ENCODE data around the gene CCDC9B.

Gene CCDC9B

DNA sequence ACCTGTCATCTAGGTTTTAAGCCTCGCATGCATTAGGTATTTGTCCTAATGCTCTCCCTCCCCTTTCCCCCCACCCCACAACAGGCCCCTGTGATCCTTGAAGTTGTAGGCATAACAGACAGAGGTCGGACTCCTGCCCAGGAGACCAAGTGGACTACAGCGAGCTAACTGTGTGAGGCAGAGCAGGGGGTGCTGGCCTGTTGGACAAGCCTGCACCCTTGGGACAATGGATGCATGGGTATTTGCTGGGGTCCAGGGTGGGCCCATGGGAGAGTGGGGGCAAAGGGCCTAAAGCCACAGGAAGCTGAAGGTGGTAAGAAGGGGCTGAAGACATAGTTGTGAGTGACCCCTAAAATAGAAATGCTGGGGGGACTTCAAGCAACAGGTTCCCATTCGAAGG is 35.5 kb downstream of the CCDC9B start:
- no peak for DNase-seq

DNA sequence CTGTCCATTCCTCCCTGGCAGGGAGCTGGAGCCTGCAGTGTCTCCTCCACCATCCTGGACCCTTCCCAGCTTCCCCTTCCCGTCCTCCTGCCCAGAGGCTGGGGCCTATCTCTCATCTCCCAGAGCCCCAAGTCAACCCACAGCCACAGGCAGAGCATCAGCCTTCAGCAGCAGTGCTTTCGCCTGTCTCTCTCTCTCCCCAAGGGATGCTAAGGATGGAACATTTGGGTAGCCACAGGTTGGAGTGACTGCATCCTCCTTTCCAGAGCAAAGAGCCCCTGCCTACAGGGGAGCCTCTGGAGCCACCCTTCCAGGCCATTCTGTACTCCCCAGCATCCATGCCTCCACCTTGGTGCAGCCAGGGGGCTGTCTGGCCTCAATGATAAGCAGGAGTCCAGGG is 37.2 kb downstream of the CCDC9B start:
- DNase-seq = no peak

DNA sequence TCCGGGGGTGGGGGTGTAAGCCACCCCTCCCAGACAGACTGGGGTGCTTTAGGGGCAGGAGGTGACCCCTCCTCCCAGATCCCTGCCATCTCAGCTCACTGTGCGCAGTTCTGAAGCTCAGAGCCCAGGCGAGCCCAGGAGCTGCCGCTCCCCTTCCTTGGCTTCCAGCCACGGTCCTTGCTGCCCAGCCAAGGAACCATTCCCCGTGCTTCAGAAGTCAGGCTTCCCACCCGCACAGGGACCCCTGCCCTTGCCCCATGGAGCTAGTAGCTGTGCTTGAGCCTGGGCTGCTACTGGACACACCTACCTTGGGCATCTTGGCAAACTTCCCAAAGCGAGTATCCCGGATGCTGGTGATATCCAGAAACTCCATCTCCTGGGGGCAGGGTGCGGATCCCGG is 37.8 kb downstream of the CCDC9B start:
- DNase-seq = no peak

DNA sequence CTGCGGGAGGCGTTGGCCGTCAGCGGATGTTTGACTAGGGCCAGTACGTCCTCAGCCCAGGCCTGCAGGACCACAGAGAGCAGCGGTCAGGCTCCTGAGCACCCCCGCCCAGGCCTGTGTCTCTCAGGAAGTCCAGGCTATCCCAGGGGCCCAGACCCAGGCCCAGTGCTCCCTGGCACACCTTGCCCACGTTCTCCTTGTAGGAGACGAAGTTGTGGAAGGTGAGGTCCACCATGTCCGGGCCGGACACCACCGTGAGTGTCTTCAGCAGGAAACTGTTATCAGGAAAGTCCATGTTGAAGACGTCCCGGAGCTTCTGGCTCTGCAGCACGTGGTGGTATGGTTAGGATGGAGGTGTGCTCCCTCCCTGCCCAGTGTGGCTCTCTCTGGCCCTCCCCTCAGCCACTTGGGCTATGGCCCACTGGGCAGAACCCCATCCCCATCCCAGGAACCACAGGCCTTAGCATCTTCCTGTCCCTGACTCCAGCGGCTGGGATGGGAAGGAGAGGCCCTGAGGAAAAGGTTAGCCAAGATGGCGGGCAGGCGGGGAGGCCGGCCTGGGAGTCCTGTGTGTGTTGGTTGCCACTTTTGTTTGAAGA is 38.4 kb downstream of the CCDC9B start:
- DNase-seq = no peak

DNA sequence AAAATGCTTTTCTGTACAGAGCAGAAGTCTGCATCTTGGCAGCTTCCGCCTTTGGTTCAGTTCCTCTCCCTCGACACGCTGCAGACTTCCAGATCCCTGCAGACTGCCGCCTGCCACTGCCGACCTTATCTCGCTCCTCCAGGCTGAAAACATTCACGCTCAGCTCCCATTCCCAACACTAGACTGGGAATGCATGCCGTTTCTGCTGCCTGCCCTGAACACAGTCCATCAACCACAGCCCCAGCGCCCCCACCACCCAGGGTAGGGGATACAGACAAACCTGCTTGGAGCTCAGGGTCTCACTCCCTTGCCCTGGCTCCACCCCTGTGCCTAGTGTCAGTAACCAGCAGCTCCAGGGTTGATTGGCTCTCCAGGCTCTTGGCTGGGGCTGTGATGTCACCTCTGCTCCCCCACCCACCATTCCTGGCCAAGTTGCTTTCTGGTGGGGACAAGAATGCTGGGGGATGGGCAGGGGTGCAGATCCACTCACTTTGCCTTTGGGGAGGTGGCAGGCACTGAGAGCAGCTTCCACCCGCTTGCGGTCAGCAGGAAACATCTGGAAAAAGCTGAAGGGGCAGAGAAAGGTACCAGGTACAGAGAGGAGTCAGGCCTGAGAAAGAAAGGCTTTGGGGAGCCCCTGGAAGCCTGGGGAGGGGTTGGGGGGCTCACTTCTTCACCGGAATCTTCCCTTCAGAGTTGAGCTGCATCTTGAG is 39.1 kb downstream of the CCDC9B start:
- DNase-seq = no peak

DNA sequence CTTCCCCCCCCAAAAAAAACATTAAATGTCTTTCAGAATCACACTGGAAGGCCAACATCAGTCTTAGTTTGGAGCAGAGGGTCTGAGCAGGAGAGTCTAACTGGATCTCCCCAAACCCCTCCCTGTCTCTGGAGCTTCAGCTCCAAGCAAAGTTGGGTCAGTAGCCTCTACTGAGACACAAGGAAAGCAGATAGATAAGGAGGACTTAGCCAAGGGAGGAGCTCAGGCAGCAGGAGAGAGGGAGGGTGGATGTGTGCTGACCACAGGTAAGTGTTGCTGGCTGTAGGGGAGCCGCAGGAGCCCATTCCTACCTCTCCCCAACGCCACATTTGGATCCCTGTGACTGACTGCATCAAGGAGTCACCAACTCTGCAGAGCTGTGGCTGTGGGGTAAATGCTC is 40.0 kb downstream of the CCDC9B start:
- DNase-seq = no peak

DNA sequence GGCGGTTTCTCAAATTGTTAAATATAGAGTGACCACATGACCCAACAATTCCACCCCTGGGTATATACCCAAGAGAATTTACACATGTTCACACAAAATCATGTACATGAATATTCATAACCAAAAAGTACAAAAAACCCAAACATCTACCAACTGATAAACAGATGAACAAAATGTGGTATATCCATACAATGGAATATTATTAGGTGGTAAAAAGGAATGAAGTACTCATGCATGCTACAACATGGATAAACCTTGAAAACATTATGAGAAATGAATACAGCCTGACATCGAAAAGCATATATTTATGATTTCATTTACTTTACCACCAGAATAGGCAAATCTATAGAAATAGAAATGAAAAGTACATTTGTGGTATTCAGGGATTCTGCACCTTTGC is 40.4 kb downstream of the CCDC9B start:
- DNase-seq = no peak

DNA sequence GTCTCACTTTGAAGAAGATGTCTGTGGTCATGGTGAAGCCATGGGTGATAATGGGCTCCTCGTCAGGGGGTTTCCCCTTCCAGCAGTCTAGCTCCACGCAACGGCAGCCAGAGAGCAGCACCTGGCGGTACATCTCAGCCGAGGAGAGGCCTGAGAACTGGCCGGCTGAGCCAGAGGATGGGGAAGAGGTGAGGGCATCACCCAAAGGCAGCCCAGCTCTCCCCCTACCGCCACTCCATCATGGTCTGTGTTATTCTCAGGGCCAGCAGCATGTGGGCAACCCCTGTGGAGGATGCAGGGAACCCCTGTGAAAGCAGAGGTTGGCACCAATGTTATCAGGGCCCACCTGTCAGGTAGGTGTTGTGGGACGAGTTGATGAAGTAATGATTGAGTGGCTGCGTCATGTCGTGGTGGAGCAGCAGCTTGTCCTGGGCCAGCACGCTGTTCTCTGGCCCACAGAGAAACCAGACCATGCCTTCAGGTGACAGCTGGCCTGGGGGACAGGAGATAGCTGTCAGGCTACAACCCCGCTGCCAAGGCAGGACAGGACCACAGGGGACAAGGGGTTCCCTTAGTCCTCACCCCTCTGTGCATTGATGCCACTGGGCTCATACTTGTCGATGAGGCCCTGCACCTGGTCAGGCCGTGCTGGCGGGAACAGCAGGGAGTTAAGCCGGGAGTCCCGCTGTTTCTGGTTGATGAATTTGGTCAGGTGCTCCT is 42.4 kb downstream of the CCDC9B start:
- no peak for DNase-seq

DNA sequence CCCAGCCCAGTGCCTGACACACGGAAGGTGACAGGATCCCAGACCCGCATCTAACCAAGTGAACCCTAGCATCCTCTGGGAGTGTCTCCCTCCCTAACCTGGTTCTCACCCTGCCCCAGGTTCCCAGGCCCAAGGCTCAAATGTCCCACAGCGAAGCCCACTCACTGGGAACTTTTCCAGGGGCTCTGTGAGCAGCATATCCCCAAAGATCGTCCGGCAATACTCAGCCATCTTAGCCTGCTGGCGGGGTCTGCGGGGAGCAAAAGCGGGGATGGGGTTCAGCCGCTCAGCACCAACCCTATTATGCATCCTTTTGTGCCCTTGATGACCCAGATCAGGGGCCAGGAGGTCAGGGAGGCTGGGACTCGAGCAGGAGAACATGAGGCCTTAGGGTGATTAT is 43.4 kb downstream of the CCDC9B start:
- no peak for DNase-seq

DNA sequence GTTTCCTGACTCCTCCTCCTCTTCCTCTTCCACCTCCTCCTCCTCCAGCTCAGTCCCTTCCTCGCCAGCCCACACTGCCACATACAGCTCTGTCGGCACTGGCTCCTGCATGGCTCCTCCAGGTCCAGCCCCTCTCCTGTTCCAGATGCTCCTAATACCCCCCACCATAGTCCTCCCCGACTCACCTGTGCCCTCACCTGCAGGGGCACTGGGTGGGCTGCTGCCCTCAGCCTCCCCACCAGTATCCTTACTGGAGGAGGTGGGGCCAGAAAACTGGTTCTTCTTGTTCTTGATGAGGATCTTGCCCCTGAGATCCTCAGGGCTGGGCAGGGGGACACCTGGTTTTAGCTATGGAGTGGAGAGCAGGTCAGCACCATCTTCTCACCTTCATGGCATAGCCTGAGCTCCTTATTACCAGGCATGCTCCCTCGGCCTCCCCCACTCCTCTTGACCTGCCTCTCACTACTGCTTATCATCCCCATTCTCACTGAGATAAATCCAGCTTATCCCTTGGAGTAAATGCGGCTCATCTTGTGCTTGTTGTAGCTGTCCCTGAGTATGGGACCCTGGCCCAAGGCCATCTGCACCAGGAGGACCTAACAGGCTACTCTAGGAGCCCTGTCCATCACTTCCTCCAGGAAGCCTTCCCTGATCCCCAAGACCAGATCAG is 44.0 kb downstream of the CCDC9B start:
- DNase-seq = no peak

DNA sequence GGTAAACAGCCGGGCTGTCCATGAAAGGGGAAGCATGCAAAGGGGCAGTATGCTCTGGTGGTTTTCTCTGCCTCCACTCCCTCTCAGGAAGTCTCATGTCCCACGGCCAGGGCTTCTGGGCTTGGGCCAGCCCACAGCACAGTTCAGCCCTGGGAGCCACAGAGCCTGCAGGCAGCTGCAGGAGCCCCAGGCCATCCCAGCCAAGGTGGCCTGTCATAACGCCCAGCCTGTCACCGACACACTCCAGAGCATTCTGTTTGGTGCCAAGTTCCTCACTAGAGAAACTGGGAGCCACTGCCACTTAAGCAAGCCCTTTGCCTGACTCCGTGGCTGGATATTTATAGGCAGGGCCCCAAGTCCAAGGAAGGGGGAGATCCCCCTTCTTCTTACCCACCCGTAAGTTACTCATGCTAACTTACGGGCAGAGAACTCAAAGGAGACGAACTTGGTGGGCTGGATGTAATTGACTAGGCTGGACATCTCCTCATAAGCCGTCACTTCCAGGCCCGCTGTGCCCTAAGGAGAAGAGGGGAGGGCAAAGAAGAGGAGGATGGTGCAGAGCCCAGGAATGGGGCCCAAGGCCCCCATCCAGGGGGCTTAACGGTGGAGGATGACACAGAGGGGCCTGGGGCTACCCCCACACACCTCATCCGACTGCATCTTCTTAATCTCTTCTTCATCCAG is 44.7 kb downstream of the CCDC9B start:
- DNase-seq = no peak

DNA sequence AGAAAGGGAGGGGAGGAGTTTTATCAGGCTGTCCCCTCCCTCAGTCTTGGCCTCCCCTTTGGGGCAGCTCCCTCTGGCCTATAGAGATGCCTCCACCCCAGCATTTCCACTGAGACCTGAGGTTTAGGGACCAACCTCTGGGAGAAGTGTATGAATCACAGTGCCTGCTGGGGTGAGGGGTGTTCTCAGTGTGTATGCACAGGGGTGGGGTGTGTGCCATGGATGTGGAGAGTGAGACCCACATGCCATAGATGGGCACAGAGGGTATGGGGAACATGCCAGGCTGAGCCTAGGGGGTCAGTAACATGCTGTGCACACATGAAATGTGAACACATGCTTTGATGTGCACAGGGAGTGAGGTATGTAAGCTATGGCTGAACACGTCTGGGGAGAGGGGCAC is 45.4 kb downstream of the CCDC9B start:
- no peak for DNase-seq

DNA sequence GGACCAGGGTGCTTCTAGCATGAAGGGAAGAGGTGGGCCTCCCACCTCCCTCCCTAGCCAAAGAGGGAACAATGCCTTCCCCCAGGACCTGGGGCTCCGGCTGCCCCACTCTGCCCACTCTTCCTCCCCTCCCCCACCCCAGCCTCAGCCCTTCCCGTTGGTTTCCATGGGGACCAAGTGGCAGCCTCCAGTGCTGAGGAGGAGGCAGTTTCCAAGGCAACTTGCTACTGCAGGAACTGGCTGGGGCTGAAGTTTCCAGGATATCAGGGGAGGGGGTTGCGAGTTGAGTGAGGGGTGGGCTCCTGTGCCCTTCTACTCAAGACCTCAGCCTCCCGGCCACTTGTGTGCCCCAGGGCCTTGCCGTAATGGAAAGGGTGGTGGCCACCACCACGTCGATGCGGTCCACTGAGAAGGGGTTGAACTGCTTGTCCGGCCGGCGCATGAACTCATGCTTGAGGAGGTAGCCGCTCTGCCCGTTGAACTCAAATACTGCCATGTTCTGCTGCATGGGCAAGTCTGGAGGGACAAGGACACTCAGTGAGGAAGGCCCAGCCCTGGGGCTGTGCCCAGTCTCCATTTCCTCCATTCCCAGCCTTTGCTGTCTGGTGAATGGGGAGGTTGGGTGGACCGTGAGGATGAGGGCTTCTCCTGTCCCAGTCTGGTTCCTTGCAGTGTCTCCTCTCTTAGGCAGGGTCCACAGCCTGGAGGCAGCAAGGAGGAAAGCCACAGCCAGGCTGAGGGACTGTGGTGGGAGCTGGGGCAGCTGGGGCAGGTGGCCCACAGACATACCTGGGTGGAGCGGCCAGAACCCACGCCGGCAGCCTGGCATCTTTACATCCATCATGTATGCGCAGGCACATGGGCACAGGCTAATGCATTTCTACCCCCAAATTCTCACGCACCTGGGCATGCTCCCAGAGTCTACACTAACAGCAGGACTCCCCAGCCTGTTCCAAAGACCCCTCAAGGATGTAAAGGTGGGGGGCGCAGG is 46.5 kb downstream of the CCDC9B start:
- no peak for DNase-seq

DNA sequence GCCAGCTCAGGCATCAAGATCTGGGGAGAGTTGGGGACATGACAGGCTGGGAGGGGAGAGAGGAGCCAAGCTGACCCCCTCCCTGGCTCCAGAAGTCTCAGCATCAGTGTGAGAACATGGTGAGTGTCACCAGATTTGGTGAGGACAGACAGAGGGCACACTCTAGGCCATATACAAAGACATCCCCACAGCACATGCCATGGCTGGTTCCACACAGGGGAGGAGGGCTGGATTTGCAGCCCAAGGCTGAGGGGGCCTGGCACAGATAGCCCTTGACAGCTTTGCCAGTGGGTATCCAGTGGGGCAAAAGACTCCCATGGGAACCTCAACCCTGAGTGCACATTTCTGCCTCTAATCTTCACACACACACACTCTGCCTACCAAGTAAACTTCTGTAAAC is 47.7 kb downstream of the CCDC9B start:
- no peak for DNase-seq

DNA sequence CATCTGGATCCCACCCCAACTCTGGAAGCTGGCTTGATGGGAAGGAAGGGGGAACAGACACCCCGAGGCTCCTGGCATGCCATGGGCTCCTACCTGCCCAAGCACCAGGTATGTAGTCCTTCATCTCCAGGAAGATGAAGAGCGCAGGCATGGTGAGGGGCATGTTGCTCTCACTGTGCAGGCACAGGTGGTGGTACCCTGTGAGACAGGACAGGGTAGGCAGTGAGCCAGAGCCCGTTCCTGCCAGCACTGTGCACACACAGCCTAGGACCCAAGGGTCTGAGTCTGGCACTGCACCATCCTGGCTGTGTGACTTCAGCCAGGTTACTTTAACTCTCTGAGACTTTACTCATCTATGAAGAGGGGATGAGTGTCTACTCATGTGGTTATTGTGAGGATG is 48.5 kb downstream of the CCDC9B start:
- DNase-seq = no peak

DNA sequence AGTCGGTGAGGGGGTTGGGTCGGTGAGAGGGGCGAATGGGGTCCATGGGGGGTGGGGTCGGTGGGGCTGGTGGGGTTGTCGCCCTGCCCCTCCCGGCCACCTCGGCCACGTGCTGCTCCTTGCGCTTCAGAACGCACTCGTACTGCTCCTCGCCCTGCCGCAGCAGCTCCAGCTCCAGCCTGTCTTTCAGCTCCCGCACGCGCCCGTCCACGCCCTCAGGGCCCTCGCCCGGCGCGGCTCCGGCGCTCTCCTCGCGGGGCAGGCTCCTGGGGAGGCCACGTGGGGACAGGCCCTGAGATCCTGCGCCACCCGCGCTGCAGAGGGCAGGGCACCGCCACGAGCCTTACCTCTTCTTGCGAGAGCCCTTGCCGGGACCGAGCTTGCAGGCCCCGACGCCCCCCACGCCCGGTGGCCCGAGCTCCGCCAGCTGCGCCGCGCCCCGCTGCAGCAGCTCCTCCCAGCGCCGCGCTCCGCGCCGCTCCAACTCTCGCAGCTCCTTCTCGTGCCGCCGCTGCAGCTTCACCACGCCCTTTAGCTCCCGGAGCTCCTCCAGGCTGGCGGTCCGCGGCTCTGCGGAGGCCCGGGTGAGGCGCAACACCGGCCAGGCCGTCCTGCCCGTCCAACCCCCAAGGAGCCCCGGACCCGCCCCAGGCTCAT is 49.7 kb downstream of the CCDC9B start:
- no peak for DNase-seq

DNA sequence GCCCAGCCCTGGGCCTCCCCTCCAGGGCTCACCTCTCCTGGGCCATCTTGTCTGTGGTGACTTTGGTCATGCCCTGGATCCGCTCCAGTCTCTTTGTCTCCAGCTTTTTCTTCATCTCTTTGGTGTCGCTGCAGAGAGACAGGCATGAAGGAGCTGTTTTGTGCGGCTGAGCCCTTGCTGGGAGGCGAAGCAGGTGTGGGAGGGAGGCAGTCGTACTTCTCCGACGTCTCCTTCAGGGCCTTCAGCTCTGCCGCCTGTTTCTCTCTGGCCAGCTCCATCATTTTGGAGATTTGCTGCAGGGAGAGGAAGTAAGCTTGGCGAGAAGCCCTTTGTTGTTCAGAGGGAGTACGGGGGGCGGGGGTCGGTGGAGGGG is 50.2 kb downstream of the CCDC9B start:
- DNase-seq = no peak

DNA sequence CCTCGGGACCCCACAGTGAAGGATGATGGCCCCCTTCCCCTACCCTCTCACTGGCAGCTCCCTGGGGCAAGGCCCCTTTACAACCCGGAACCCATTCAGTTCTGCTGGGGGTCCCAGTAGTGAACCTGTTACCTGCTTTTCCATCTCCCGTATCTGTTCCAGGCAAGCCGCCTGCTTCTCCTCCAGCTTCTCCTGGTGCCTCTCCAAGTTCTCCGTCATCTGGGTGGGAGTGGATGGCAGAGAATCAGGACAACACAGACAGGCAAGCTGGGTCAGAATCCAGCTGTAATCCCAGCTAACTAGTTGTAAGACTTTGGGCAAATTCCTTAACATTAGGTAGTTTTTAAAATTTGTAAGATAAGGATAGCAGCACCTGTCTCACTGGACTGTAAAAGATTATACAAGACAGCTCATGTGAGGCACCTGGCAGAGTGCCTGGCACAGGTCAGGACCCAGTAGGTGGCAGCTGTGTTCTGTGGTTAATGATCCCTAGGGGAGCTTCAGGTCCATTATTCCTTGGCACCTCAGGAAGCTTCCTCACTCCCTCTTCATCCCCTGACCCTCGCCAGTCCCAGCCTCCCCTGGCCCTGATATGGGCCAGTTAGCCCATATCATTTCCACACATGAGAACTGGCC is 51.5 kb downstream of the CCDC9B start:
- no peak for DNase-seq

DNA sequence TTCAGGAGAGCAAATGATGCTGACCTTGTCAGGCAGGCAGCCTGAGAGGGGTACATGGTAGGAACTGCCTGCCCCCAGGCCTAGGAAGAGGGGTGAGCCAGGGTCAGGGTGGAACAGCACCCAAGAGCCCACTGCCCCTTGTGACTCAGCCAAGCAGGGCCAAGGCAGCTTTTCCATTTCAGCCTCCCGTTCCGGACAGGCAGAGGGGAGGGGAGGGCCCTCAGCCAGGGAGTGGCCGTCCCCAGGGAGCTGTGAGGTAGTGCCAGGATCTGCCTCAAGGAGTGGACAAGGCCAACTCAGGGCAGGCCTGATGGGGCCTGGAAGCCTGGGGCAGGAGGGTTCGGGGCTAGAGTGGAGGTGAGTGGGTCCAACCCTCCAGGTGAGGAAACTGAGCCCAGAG is 52.8 kb downstream of the CCDC9B start:
- DNase-seq = no peak

DNA sequence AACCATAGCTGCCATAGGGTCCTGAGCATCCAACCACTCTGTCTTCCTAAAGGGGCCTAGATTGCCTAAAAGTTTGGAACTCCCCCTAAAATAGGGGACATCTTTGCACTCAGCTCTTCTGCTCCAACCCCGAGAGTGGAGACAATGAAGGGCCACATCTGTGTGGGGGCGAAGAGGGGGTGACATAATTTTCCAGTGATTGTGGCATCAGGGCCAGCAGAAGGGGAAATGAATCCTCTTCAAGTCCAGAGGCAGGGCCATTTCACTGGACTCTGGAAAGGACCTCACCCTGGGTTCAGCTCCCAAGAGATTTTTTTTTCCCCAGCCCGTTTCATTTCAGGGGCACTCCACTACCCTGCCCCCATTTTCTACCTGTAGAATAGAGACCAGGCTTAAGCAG is 53.2 kb downstream of the CCDC9B start:
- no peak for DNase-seq

DNA sequence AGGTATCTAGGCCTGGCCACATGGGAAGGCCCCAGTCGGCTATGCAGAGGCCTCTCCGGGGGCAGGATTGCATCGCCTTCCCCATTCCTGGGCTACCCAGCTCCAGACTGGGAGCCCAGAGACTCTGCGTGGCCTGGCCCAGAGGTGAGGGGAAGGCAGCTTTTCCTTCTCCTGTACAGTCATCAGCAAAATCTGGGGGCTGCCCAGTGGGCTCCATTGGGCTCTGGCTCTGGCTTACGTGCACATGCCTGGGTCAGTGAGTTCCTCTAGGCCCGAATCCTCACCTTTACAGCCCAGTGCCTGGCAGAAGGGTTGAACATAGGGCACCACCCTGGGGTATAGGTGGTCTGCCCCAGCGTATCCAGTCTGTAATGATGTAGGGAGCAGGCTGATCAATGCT is 53.9 kb downstream of the CCDC9B start:
- no peak for DNase-seq

Measured in stimulated activated CD4-positive, alpha-beta T cell treated with anti-CD3 and anti-CD28 coated beads, Interleukin-2, amount 100 ng/mL, for 48 hours (primary cell).